BLaER1 treated with 17β-estradiol and CSF1 and Interleukin-3, amounts not matched to agents 10 nM and 100 nM (cell line): ENCODE results near the gene TOP1.
A peak's percentile ranks its signal among the peaks of the same experiment; 100 is the strongest.

Experiments used
- H3K27ac ChIP-seq, 11 experiments: shearing (Covaris generic); formaldehyde crosslinking; 2 replicates each; pipeline ENCODE4 v1.8.1; 2022
- H3K27me3 ChIP-seq, 11 experiments: shearing (Covaris generic); formaldehyde crosslinking; 2 replicates each; pipeline ENCODE4 v1.8.1; 2022
- H3K36me3 ChIP-seq, 11 experiments: shearing (Covaris generic); formaldehyde crosslinking; 2 replicates each; pipeline ENCODE4 v1.8.1; 2022
- H3K4me1 ChIP-seq, 10 experiments: shearing (Covaris generic); formaldehyde crosslinking; 2 replicates each; pipeline ENCODE4 v1.8.1; 2022
- H3K4me2 ChIP-seq, 11 experiments: shearing (Covaris generic); formaldehyde crosslinking; 2 replicates each; pipeline ENCODE4 v1.8.1; 2022
- H3K4me3 ChIP-seq, 10 experiments: shearing (Covaris generic); formaldehyde crosslinking; 2 replicates each; pipeline ENCODE4 v1.8.1; 2022
- H3K9ac ChIP-seq, 11 experiments: shearing (Covaris generic); formaldehyde crosslinking; 2 replicates each; pipeline ENCODE4 v1.8.1; 2022
- H3K9me3 ChIP-seq, 11 experiments: shearing (Covaris generic); formaldehyde crosslinking; replicated peaks in 1 of 11; 2 replicates each; pipeline ENCODE4 v1.8.1; 2022
- H4K20me1 ChIP-seq, 11 experiments: shearing (Covaris generic); formaldehyde crosslinking; 2 replicates each; pipeline ENCODE4 v1.8.1; 2022
- Cebpa-rat ChIP-seq, 11 experiments: shearing (Covaris generic); IDR thresholded peaks; 2 replicates each; pipeline ENCODE4 v1.8.1; 2022

The TOP1 gene

GRCh38 chr20:41166201-41167117 is 137.8 kb downstream of the TOP1 start:
- no peak overlapping the region for H3K4me3 ChIP-seq
- no peak overlapping the region for H3K27ac ChIP-seq
- peak overlapping the region in 7 of 11 experiments; percentile 35 to 65 (median 46); a peak in 13 of 22 replicates for H3K4me2 ChIP-seq
- peaks cover 58 to 89% (median 73%) of the 10 kb centered on the region in 11 experiments for H3K27me3 ChIP-seq
- no peak for TF ChIP-seq Cebpa-rat (IDR thresholded peaks at IDR 0.05)
- H3K36me3 ChIP-seq, result peaks cover 76 to 99% (median 91%) of the 10 kb centered on the region in 11 experiments
- peaks cover 9 to 100% (median 100%) of the 10 kb centered on the region in 11 experiments; a peak in 20 of 22 replicates for H4K20me1 ChIP-seq
- H3K4me1 ChIP-seq, result peaks cover 9 to 27% (median 23%) of the 10 kb centered on the region in 10 experiments
- no peaks in the 10 kb centered on the region for H3K9me3 ChIP-seq
- H3K9ac ChIP-seq, result no peak overlapping the region

GRCh38 chr20:41167118-41167470 is 138.5 kb downstream of the TOP1 start:
- Histone ChIP-seq H3K9ac (no peak overlapping the region; a peak in 1 of 22 replicates), H3K4me2 (peak overlapping the region in 8 of 11 experiments; percentile 35 to 65 (median 48); a peak in 15 of 22 replicates), H3K9me3 (no peaks in the 10 kb centered on the region), H3K36me3 (peaks cover 82 to 99% (median 93%) of the 10 kb centered on the region in 11 experiments), H3K27ac (no peak overlapping the region), H3K4me3 (no peak overlapping the region), H3K4me1 (peaks cover 9 to 27% (median 23%) of the 10 kb centered on the region in 10 experiments), H3K27me3 (peaks cover 58 to 91% (median 73%) of the 10 kb centered on the region in 11 experiments), H4K20me1 (peaks cover 9 to 100% (median 100%) of the 10 kb centered on the region in 11 experiments; a peak in 20 of 22 replicates)
- no peak for TF ChIP-seq Cebpa-rat (IDR thresholded peaks at IDR 0.05)

- TF ChIP-seq Cebpa-rat (IDR thresholded peaks at IDR 0.05), result no peak
- H3K36me3 ChIP-seq, result peaks cover 83 to 99% (median 93%) of the 10 kb centered on the region in 11 experiments
- H3K4me3 ChIP-seq, result no peak overlapping the region
- H3K4me1 ChIP-seq, result peaks cover 9 to 27% (median 23%) of the 10 kb centered on the region in 10 experiments
- peak overlapping the region; percentile 35 to 65 (median 50) for H3K4me2 ChIP-seq
- peaks cover 9 to 100% (median 100%) of the 10 kb centered on the region in 11 experiments; a peak in 20 of 22 replicates for H4K20me1 ChIP-seq
- no peak overlapping the region for H3K27ac ChIP-seq
- no peaks in the 10 kb centered on the region for H3K9me3 ChIP-seq
- peaks cover 58 to 86% (median 73%) of the 10 kb centered on the region in 11 experiments for H3K27me3 ChIP-seq
- H3K9ac ChIP-seq, result peak overlapping the region in 3 of 11 experiments; percentile 1 to 59 (median 23); a peak in 3 of 22 replicates
These were observed 139.0 kb downstream of the TOP1 start for GRCh38 chr20:41167481-41168253.

- Histone ChIP-seq H3K27ac (no peak overlapping the region), H3K9me3 (no peaks in the 10 kb centered on the region), H3K27me3 (peaks cover 54 to 77% (median 68%) of the 10 kb centered on the region in 11 experiments), H3K36me3 (peaks cover 75 to 99% (median 91%) of the 10 kb centered on the region in 11 experiments), H3K9ac (peak overlapping the region in 3 of 11 experiments; percentile 1 to 59 (median 23); a peak in 3 of 22 replicates), H3K4me3 (no peak overlapping the region), H3K4me1 (peaks cover 9 to 27% (median 23%) of the 10 kb centered on the region in 10 experiments), H3K4me2 (peak overlapping the region; percentile 35 to 65 (median 50)), H4K20me1 (peaks cover 9 to 100% (median 100%) of the 10 kb centered on the region in 11 experiments; a peak in 20 of 22 replicates)
- no peak for TF ChIP-seq Cebpa-rat (IDR thresholded peaks at IDR 0.05)
These were observed 139.9 kb downstream of the TOP1 start for GRCh38 chr20:41168281-41169161.

- no peak for TF ChIP-seq Cebpa-rat (IDR thresholded peaks at IDR 0.05)
- peaks cover 74 to 99% (median 91%) of the 10 kb centered on the region in 11 experiments for H3K36me3 ChIP-seq
- H3K27me3 ChIP-seq, result peaks cover 47 to 70% (median 60%) of the 10 kb centered on the region in 11 experiments
- H3K4me2 ChIP-seq, result no peak overlapping the region
- peaks cover 9 to 27% (median 23%) of the 10 kb centered on the region in 10 experiments for H3K4me1 ChIP-seq
- H4K20me1 ChIP-seq, result peaks cover 9 to 100% (median 100%) of the 10 kb centered on the region in 11 experiments; a peak in 20 of 22 replicates
- no peaks in the 10 kb centered on the region for H3K9me3 ChIP-seq
- no peak overlapping the region for H3K27ac ChIP-seq
- H3K9ac ChIP-seq, result no peak overlapping the region
- no peak overlapping the region for H3K4me3 ChIP-seq
These were observed 140.6 kb downstream of the TOP1 start for GRCh38 chr20:41169162-41169690.

- Histone ChIP-seq H3K27ac (no peak overlapping the region), H3K36me3 (peaks cover 72 to 99% (median 91%) of the 10 kb centered on the region in 11 experiments), H4K20me1 (peaks cover 9 to 100% (median 100%) of the 10 kb centered on the region in 11 experiments; a peak in 20 of 22 replicates), H3K9me3 (no peaks in the 10 kb centered on the region), H3K4me3 (no peak overlapping the region), H3K4me1 (peaks cover 9 to 27% (median 23%) of the 10 kb centered on the region in 10 experiments), H3K27me3 (peaks cover 41 to 64% (median 54%) of the 10 kb centered on the region in 11 experiments), H3K4me2 (no peak overlapping the region), H3K9ac (no peak overlapping the region)
- TF ChIP-seq Cebpa-rat (IDR thresholded peaks at IDR 0.05), result no peak
These were observed 141.2 kb downstream of the TOP1 start for GRCh38 chr20:41169791-41170351.

- Histone ChIP-seq H3K36me3 (peaks cover 68 to 98% (median 91%) of the 10 kb centered on the region in 11 experiments), H4K20me1 (peaks cover 9 to 100% (median 98%) of the 10 kb centered on the region in 11 experiments; a peak in 20 of 22 replicates), H3K9me3 (no peaks in the 10 kb centered on the region), H3K9ac (no peak overlapping the region), H3K4me3 (no peak overlapping the region), H3K27ac (no peak overlapping the region), H3K4me1 (peaks cover 9 to 27% (median 23%) of the 10 kb centered on the region in 10 experiments), H3K4me2 (no peak overlapping the region), H3K27me3 (peaks cover 34 to 57% (median 47%) of the 10 kb centered on the region in 11 experiments)
- no peak for TF ChIP-seq Cebpa-rat (IDR thresholded peaks at IDR 0.05)
These were observed 141.9 kb downstream of the TOP1 start for GRCh38 chr20:41170386-41171105.
